ENCODE measurements around the gene CLCN5.

CLCN5 gene

DNA sequence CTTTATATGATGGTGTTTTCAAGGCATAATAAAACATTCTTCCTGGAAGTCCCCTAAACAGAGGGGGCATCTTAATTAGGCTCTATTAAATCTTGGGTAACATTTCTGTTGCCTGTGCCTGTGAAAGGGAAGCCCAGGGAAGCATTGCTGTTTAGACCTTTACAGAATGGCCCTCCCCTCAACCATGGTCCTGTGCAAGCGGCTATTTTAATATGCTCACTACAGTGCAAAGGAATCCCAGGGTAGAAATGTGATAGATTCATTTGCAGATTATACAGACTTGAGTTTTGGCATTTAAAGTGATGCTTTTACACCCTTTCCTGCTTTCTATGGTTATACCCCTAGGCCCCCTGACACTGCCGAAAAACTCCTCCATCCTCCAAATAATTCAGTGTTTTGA, 65.3 kb downstream of the CLCN5 start:
- no peaks in the 10 kb centered on the region for H3K36me3 ChIP-seq (ENCODE audit: low read length)
- no peaks in the 10 kb centered on the region for H3K27me3 ChIP-seq (ENCODE audit: low read length)

DNA sequence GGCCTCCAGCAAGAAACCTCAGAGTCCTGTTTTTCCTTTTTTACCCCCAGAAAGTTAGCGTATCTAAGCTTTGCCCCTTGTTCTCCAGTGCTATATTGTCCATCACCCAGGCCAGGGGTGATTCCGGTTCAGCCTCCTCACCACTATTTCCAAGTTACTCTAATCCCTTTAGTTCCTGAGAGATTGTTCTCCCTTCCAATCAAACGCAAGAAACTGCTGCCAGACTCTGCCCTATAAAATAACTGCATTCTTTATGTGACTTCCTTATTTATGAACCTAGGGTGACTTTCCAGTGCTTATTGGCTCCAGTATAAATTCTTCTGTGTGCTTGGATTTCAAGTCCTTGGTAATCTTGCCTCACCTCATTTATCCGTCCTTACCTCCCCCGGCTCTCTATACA, 65.7 kb downstream of the CLCN5 start:
- H4K20me1 ChIP-seq (ENCODE audit: low read depth, low read length) = no peaks in the 10 kb centered on the region
- H3K27me3 ChIP-seq (ENCODE audit: low read length) = no peaks in the 10 kb centered on the region
- H3K4me2 ChIP-seq (ENCODE audit: low read depth, low read length, poor library complexity, severe bottlenecking) = no peak overlapping the region
- H3K36me3 ChIP-seq (ENCODE audit: low read length) = no peaks in the 10 kb centered on the region
- TF ChIP-seq, protein P1, sequence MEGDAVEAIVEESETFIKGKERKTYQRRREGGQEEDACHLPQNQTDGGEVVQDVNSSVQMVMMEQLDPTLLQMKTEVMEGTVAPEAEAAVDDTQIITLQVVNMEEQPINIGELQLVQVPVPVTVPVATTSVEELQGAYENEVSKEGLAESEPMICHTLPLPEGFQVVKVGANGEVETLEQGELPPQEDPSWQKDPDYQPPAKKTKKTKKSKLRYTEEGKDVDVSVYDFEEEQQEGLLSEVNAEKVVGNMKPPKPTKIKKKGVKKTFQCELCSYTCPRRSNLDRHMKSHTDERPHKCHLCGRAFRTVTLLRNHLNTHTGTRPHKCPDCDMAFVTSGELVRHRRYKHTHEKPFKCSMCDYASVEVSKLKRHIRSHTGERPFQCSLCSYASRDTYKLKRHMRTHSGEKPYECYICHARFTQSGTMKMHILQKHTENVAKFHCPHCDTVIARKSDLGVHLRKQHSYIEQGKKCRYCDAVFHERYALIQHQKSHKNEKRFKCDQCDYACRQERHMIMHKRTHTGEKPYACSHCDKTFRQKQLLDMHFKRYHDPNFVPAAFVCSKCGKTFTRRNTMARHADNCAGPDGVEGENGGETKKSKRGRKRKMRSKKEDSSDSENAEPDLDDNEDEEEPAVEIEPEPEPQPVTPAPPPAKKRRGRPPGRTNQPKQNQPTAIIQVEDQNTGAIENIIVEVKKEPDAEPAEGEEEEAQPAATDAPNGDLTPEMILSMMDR (IDR thresholded peaks at IDR 0.05; ENCODE audit: insufficient read depth, low read length, poor library complexity, severe bottlenecking) = no peak
- TF ChIP-seq EZH2phosphoT487 (conservative IDR thresholded peaks at IDR 0.05; ENCODE audit: low read length) = no peak
- H3K9me2 ChIP-seq (replicated peaks; ENCODE audit: insufficient read depth, low read length) = no peaks in the 10 kb centered on the region
- no peak overlapping the region for H3K4me3 ChIP-seq (ENCODE audit: insufficient read depth, low read length, poor library complexity, severe bottlenecking)
- no peaks in the 10 kb centered on the region for H3K9me3 ChIP-seq (ENCODE audit: insufficient read depth, low read length)
- H3F3A ChIP-seq (ENCODE audit: insufficient read depth) = no peaks in the 10 kb centered on the region
- no peak overlapping the region for H3K27ac ChIP-seq (ENCODE audit: low read depth, low read length)
- H3K9ac ChIP-seq (ENCODE audit: low read length) = no peak overlapping the region
- H3K79me2 ChIP-seq (ENCODE audit: insufficient read depth, low read length) = no peaks in the 10 kb centered on the region
- no peak overlapping the region for H2AFZ ChIP-seq (ENCODE audit: low read depth, low read length, severe bottlenecking)

More for the DNA sequence above, 65.3 kb downstream of the CLCN5 start:
- TF ChIP-seq EZH2phosphoT487 (conservative IDR thresholded peaks at IDR 0.05; ENCODE audit: low read length) = no peak
- TF ChIP-seq, protein P1 (IDR thresholded peaks at IDR 0.05; ENCODE audit: insufficient read depth, low read length, poor library complexity, severe bottlenecking) = no peak
- no peaks in the 10 kb centered on the region for H3K79me2 ChIP-seq (ENCODE audit: insufficient read depth, low read length)
- no peak overlapping the region for H3K9ac ChIP-seq (ENCODE audit: low read length)
- no peak overlapping the region for H3K4me2 ChIP-seq (ENCODE audit: low read depth, low read length, poor library complexity, severe bottlenecking)
- no peaks in the 10 kb centered on the region for H3K9me3 ChIP-seq (ENCODE audit: insufficient read depth, low read length)
- no peak overlapping the region for H3K4me3 ChIP-seq (ENCODE audit: insufficient read depth, low read length, poor library complexity, severe bottlenecking)
- no peak overlapping the region for H2AFZ ChIP-seq (ENCODE audit: low read depth, low read length, severe bottlenecking)
- no peaks in the 10 kb centered on the region for H3F3A ChIP-seq (ENCODE audit: insufficient read depth)
- no peak overlapping the region for H3K27ac ChIP-seq (ENCODE audit: low read depth, low read length)
- no peaks in the 10 kb centered on the region for H3K9me2 ChIP-seq (replicated peaks; ENCODE audit: insufficient read depth, low read length)
- H4K20me1 ChIP-seq (ENCODE audit: low read depth, low read length) = no peaks in the 10 kb centered on the region

GRCh38 chrX:49991758-49992157, 69.4 kb downstream of the CLCN5 start:
- Histone ChIP-seq H3K4me2 (ENCODE audit: low read depth, low read length, poor library complexity, severe bottlenecking) (no peak overlapping the region), H3K9ac (ENCODE audit: low read length) (no peak overlapping the region), H3K4me3 (ENCODE audit: insufficient read depth, low read length, poor library complexity, severe bottlenecking) (no peak overlapping the region), H3K27ac (ENCODE audit: low read depth, low read length) (no peak overlapping the region), H3K9me2 (replicated peaks; ENCODE audit: insufficient read depth, low read length) (no peaks in the 10 kb centered on the region), H3K36me3 (ENCODE audit: low read length) (no peaks in the 10 kb centered on the region), H3K9me3 (ENCODE audit: insufficient read depth, low read length) (no peaks in the 10 kb centered on the region), H3K27me3 (ENCODE audit: low read length) (no peaks in the 10 kb centered on the region), H3F3A (ENCODE audit: insufficient read depth) (no peaks in the 10 kb centered on the region), H4K20me1 (ENCODE audit: low read depth, low read length) (no peaks in the 10 kb centered on the region), H3K79me2 (ENCODE audit: insufficient read depth, low read length) (no peaks in the 10 kb centered on the region), H2AFZ (ENCODE audit: low read depth, low read length, severe bottlenecking) (no peak overlapping the region)
- TF ChIP-seq, protein P1 (IDR thresholded peaks at IDR 0.05; ENCODE audit: insufficient read depth, low read length, poor library complexity, severe bottlenecking) = no peak
- no peak for TF ChIP-seq EZH2phosphoT487 (conservative IDR thresholded peaks at IDR 0.05; ENCODE audit: low read length)

All from SU-DHL-6 (cell line).